ENCODE results near the gene IL1R1.

DNA sequence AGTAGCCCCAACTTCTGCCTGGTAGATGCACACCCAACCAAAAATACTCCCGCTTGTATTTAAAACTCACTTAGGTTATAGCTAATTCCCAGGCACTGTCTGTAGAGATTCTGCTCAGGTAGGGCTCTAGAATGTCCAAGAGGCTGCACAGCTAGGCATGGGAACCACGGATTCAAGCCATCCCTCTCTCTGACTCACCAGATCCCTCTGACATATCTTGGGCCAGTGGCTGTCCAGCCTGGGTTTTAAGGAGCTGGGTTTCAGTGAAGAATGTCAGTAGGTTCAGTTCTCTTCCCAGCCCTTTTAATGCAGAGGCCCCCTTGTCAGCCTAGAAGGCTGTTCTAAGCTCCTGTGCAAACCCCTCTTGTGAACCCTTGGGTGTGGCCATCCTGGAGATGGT, 15.9 kb upstream of the IL1R1 start:
- TF ChIP-seq, protein P1, sequence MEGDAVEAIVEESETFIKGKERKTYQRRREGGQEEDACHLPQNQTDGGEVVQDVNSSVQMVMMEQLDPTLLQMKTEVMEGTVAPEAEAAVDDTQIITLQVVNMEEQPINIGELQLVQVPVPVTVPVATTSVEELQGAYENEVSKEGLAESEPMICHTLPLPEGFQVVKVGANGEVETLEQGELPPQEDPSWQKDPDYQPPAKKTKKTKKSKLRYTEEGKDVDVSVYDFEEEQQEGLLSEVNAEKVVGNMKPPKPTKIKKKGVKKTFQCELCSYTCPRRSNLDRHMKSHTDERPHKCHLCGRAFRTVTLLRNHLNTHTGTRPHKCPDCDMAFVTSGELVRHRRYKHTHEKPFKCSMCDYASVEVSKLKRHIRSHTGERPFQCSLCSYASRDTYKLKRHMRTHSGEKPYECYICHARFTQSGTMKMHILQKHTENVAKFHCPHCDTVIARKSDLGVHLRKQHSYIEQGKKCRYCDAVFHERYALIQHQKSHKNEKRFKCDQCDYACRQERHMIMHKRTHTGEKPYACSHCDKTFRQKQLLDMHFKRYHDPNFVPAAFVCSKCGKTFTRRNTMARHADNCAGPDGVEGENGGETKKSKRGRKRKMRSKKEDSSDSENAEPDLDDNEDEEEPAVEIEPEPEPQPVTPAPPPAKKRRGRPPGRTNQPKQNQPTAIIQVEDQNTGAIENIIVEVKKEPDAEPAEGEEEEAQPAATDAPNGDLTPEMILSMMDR (IDR thresholded peaks at IDR 0.05): no peak
- no peak for TF ChIP-seq POLR2A (IDR thresholded peaks at IDR 0.05)
